Astrocyte (in vitro differentiated cells and primary cell): ENCODE data around the gene GNG12.

Experiments used
- EZH2 ChIP-seq: IDR thresholded peaks from 2 replicates; pipeline ENCODE4 v1.6.1; 2012; ENCODE audit warnings: mild to moderate bottlenecking, low read length, inconsistent platforms; ENCODE audit not compliant: insufficient read depth
- TF ChIP-seq, protein P1 (sequence below): IDR thresholded peaks from 2 replicates; pipeline ENCODE4 v1.5.1; 2011; ENCODE audit warnings: low read depth, mild to moderate bottlenecking, inconsistent platforms, low read length, moderate library complexity; ENCODE audit not compliant: insufficient read depth

DNA sequence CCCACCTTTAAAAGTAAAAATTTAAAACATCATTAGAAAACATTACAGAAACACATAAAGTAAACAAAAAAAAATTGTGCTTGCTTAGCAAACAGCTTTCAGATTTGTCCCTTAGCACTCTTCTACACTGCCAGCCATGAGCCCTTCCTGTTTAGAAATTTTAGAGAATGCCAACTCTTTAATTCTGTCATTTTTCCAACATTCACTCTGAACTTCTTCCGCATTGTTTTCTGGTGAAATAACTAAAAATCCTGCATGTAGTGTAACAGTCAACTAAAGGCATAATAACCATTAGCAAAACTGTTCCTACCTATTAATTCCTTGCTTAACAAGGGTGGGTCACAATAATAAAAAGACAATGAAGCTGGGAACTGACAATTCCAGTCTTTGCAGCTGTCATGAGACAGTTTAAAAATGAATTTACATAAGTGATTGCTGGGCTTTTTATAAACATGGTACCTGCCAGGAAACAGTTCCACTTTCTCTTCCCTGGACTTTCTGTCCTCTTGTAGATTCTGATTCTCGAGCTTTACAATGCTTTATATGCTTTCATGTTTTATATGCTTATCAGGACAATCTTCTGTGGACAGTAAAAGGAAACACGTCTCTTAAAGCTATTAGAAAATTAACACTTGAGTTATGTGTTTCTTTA lies 19.0 kb downstream of the GNG12 start:
- no peak for TF ChIP-seq EZH2
- TF ChIP-seq, protein P1, sequence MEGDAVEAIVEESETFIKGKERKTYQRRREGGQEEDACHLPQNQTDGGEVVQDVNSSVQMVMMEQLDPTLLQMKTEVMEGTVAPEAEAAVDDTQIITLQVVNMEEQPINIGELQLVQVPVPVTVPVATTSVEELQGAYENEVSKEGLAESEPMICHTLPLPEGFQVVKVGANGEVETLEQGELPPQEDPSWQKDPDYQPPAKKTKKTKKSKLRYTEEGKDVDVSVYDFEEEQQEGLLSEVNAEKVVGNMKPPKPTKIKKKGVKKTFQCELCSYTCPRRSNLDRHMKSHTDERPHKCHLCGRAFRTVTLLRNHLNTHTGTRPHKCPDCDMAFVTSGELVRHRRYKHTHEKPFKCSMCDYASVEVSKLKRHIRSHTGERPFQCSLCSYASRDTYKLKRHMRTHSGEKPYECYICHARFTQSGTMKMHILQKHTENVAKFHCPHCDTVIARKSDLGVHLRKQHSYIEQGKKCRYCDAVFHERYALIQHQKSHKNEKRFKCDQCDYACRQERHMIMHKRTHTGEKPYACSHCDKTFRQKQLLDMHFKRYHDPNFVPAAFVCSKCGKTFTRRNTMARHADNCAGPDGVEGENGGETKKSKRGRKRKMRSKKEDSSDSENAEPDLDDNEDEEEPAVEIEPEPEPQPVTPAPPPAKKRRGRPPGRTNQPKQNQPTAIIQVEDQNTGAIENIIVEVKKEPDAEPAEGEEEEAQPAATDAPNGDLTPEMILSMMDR, result no peak
